NCI-H187 (cell line): ENCODE data around the gene KCNK4.
"Not testable (repeated sequence)": the region's sequence is repeated elsewhere in the genome, so short reads cannot be mapped to it uniquely, and the experiment has no call there.

Source experiments
- DNase-seq, 2 experiments: peaks; one replicate each; lab custom pipeline; 2025; lab: John Stamatoyannopoulos, UW

The KCNK4 gene

GRCh38 chr11:64307795-64308194 lies 16.7 kb downstream of the KCNK4 start:
- DNase-seq, result not testable (repeated sequence)

DNA sequence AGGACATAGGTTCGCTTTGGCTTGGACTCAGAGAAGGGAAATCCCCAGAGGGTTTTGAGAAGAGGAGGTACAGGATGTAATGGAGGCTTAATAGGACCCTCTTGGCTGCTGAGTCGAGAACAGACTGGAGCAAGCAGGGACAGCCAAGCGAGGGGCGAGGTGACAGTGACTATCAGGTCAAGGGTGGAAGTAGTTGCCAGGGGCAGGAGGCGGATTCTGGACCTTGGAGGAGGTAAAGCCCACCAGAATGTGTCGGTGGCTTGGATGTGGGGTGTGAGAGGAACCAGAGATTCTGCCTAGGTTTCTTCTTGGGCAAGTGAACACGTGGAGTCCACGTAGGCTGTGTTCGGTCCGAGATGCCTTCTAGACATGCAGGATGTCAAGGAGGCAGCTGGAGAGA lies 21.8 kb downstream of the KCNK4 start:
- no peak for DNase-seq

GRCh38 chr11:64313491-64314145 lies 22.5 kb downstream of the KCNK4 start:
- no peak for DNase-seq

DNA sequence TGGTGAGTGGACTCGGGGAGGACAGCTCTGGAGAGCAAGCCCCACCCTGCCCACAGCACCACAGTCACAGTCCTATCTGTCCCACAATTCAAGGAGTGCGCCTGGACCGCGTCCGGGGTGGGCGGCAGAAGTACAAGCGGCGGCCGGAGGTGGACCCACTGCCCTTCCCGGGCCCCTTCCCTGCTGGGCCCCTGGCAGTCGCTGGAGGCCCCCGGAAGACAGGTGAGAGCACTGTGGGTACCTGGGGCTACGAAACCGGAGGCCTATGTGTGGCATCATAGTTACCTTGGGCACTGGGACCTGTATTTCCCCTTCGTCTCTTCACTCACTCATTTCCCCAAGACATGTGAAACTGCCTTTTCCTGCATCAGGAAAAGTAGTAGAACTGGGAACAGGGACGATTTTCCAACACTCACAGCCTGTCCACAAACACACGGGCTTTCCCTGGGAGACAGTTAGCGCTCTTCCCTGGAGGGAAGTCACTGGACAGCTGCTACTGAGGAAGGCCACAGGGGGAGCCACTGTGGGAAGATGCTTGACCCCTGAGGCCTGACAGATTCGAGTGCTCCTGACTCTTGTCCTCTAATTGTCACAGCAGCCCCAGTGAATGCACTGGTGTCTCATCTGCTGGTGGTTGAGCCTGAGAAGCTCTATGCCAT lies 23.2 kb downstream of the KCNK4 start:
- DNase-seq, result no peak

DNA sequence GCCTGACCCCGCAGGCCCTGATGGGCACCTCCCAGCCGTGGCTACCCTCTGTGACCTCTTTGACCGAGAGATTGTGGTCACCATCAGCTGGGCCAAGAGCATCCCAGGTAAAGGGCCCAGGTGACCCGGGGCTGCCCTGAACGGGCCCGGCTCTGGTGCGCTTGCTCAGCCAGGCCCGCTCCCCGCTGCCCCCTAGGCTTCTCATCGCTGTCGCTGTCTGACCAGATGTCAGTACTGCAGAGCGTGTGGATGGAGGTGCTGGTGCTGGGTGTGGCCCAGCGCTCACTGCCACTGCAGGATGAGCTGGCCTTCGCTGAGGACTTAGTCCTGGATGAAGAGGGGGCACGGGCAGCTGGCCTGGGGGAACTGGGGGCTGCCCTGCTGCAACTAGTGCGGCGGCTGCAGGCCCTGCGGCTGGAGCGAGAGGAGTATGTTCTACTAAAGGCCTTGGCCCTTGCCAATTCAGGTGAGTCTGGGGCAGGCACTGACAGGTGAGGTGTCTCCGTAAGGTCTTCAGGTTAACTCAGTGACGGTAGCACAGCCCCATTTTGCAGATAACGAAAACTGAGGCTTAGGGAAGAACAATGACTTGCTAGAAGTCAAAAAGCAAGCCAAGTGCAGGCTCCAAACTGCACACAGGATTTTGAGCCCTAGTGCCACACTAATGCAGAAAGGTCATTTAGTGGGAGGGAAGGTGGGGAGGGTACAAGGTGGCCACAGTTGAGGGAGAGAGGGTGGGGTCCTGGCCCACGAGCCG lies 23.9 kb downstream of the KCNK4 start:
- DNase-seq, result no peak

- DNase-seq, result not testable (repeated sequence)
Observed at GRCh38 chr11:64315667-64316526, 24.8 kb downstream of the KCNK4 start.

- DNase-seq, result no peak
Observed at GRCh38 chr11:64316672-64317324, 25.7 kb downstream of the KCNK4 start.

DNA sequence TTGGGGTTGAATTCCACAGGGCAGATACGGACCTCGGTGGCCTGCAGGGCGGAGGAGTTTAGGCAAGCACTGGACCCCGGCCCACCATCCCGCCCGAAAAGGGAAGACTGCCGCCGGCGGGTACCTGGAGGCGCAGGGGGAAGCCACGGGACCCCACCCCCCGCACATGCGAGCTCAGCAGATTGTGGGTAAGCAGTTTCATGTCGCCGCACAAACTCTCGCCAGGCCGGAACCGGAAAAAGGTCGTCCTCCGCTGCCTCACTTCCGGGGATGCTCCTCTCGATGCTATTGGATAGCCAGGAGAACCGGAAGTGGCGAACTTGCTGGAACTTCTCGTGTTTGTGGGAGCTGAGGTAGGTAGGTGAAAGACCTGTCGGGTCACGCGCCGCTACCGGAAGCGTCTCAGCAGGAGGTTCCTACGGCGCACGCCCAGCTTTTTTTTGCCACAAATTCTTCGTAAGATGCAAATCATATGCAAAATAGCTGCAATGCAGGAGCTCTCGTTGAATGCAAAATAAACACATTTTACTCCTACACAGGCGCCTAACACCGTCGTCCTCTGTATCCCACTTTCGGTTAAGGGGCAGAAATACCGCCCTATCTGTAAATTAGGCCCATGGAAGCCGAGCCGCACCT lies 26.3 kb downstream of the KCNK4 start, which contains the start of gene TRMT112:
Gene TRMT112 (minus strand): TSS at position 235 of the 636 bp plus-strand sequence. CDS start 33 bp downstream, at position 202.
- DNase-seq, result peak; percentile 84 to 90

DNA sequence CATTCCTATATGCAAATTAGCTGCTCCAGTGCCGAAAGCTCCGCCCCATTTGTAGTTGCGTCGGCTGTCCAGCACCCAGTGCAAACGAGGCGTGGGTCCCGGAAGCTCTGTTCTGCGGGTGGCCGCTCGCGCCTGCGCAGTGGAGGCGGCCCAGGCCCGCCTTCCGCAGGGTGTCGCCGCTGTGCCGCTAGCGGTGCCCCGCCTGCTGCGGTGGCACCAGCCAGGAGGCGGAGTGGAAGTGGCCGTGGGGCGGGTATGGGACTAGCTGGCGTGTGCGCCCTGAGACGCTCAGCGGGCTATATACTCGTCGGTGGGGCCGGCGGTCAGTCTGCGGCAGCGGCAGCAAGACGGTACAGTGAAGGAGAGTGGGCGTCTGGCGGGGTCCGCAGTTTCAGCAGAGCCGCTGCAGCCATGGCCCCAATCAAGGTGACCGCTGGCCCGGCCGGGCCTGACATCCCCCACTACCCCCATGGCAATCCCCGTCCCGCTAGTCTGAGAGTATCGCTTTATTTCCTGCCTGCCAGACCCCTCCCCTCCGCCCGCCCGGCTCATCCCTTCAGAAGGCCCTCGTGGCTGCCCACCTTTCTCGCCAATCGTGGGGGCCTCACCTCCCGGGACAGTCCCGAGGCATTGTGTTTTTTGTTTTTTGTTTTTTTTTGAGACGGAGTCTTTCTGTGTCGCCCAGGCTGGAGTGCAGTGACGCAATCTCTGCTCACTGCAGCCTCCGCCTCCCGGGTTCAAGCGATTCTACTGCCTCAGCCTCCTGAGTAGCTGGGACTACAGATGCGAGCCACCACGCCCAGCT lies 27.1 kb downstream of the KCNK4 start, which contains the start of gene PRDX5:
Gene PRDX5 (plus strand): TSS at position 161 of the 805 bp plus-strand sequence. CDS start 95 bp downstream, at position 256.
- peak; percentile 85 to 93 for DNase-seq

DNA sequence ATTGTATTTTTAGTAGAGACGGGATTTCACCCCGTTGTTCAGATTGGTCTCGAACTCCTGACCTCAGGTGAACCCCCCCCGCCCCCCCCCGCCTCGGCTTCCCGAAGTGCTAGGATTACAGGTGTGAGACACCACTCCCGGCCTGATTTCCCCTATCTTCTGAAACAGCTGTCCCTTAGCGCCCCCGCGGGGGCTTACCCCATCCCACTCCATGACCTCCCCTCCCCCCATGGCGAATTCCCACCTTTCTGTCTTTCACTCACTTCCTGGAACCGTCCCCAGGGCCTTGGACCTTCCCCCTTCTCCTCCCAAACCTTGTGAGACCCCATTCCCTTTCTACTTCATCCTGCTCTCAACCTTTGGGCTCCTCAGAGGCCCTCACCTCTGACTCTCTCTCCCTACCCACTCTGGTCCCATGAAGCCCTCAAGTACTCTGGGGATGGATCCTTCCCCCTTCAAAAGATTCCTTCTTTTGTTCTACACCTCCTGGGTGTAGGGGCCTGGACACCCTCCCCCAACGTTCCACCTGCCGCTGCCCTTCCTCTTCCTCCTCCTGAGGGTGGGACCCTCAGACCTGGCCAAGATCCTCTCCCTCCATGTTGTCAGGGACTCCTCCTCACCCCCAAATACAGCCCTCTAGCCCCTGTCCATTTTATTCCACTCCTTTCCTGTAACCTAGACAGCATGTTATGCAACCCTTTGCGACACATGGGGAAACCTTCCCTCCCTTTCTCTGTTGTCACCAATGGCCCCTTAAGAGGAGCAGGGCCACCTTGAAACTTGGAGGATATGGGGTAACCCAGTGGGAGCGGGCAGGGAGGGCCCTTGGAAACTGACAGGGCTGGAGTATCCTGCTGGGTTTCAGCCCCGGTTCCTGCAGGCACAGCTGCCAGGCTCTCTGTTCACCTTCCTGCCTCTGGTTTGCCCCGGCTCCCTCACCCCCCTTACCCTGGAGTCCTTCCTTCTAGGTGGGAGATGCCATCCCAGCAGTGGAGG lies 28.0 kb downstream of the KCNK4 start:
- DNase-seq, result no peak

DNA sequence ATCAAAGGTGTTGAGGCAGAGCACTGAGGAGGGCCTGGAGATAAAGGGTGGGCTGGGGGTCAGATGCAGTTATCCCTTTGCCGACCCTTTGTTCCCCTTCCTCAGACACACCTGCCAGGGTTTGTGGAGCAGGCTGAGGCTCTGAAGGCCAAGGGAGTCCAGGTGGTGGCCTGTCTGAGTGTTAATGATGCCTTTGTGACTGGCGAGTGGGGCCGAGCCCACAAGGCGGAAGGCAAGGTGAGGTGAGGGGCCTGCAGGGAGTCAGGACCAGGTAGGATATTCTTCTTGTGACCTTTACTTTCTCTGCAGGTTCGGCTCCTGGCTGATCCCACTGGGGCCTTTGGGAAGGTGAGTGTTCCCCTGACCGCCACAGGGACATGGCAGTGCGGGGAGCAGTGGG lies 29.5 kb downstream of the KCNK4 start:
- DNase-seq, result no peak

- DNase-seq, result no peak
Observed at GRCh38 chr11:64321026-64321425, 29.9 kb downstream of the KCNK4 start.

DNA sequence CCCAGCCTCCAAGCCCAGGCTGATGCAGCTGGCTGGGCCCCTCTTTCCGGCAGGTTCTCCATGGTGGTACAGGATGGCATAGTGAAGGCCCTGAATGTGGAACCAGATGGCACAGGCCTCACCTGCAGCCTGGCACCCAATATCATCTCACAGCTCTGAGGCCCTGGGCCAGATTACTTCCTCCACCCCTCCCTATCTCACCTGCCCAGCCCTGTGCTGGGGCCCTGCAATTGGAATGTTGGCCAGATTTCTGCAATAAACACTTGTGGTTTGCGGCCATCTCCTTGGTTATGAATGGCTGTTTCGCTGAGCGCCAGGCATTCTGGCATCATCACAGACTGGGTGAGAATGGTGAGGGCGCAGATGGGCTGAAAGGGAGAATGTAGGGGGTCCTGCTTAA lies 30.4 kb downstream of the KCNK4 start:
- no peak for DNase-seq

DNA sequence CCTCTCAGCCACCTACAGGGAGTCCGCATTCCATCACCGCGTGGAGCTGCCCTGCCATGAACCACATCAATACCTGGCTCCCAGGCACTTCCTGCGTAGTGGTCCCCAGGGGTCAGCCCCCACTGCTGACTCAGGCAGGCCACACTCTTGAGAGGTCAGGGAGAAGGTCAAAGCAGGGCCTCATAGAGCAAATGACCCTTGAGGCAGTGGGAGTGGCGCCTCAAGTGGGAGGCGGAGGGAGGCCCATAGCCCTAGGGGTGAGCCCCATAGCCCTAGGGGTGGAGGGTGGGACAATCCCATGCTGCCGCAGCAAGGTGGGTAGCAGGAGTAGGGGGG lies 31.8 kb downstream of the KCNK4 start:
- no peak for DNase-seq

DNA sequence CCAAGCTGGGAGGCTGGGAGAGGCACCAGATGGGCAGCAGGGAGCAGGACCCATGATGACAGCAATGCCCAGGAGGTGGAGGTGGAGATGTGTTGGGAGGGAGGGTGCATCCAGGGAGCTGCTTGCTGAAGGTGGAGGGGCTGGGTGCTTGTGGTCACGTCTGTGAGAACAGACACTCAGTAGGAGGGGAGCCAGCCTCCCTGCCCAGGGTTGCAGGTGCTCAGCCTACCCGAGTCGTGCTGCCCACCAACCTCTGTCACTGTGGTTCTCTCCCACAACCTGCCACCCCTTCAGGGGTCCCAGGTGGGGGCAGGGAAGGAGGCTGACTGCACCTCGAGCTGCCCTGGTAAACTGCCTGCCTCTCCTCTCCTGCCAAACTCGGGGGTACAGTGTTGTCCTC lies 32.3 kb downstream of the KCNK4 start:
- DNase-seq, result no peak

DNA sequence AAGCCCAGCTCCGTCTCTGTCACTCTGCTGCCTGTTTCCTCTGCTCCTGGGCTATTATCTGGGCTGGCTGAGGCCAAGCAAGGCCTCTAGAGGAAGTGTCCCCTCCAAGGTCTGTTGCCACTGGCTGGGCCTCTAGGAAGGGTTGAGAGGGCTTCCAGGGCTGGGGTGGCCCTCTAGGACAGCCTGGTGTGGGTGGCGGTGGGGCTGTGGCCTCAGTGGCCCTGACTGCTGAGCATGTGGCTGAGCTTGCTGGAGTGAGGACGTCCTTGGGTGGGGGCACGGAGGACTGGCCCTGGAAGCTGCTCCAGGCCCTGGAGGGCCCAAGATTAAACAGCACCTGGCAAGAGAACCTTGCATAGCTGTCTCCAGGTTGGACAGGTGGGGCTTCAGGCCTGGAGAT lies 32.9 kb downstream of the KCNK4 start:
- DNase-seq, result not testable (repeated sequence)

DNA sequence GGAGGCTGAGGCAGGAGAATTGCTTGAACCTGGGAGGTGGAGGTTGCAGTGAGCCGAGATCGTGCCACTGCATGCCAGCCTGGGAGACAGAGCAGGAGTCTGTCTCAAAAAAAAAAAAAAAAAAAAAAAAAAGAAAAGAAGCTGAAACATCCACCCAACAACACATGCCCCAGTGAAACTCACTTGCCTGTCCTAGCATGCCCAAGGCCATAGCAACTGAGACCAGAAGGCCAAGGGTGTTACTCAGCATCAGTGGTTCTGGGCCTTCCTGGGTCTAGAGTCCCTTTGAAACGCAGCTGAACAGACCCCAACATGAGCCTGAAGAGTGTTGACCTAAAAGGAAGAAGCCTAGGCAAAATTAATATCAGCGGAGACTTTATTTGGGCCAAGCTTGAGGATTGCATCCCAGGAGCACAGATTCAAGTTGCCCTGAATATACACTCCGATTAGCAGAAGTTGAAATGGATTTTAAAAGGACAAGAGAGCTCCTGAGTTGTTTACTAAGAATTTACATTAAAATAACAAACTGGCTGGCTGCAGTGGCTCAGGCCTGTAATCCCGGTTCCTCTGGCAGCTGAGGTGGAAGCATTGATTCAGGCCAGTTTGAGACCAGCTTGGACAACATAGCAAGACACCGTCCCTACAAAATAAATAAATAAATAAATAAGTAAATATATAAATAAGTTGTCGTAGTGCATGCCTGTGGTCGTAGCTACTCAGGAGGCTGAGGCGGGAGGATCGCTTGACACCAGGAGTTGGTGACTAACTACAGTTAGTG lies 33.8 kb downstream of the KCNK4 start:
- DNase-seq, result no peak

GRCh38 chr11:64327375-64327774 lies 36.3 kb downstream of the KCNK4 start:
- no peak for DNase-seq
